ENCODE data around the gene CSF3. TPM values are rescaled to one million over a fixed set of nuclear protein-coding genes. Genes with fewer than 3 reads are reported as not detected.

Gene CSF3
- total RNA-seq, 1 experiment from 2014 or later = not detected

- Histone ChIP-seq H3K27me3 (no peaks in the 10 kb centered on the region), H3K9me3 (no peaks in the 10 kb centered on the region), H3K36me3 (peaks cover 32% of the 10 kb centered on the region), H3K4me3 (no peak overlapping the region)
- DNase-seq = no peak
Measured at GRCh38 chr17:40017422-40018080, 2.3 kb downstream of the CSF3 start.

GRCh38 chr17:40018211-40019121 is 3.2 kb downstream of the CSF3 start:
- DNase-seq = no peak
- Histone ChIP-seq H3K36me3 (peaks cover 39% of the 10 kb centered on the region), H3K9me3 (no peaks in the 10 kb centered on the region), H3K27me3 (no peaks in the 10 kb centered on the region), H3K4me3 (no peak overlapping the region)

- DNase-seq = no peak
- Histone ChIP-seq H3K4me3 (no peak overlapping the region), H3K36me3 (peaks cover 48% of the 10 kb centered on the region), H3K9me3 (no peaks in the 10 kb centered on the region), H3K27me3 (no peaks in the 10 kb centered on the region)
Measured at GRCh38 chr17:40019140-40019991, 4.1 kb downstream of the CSF3 start.

DNA sequence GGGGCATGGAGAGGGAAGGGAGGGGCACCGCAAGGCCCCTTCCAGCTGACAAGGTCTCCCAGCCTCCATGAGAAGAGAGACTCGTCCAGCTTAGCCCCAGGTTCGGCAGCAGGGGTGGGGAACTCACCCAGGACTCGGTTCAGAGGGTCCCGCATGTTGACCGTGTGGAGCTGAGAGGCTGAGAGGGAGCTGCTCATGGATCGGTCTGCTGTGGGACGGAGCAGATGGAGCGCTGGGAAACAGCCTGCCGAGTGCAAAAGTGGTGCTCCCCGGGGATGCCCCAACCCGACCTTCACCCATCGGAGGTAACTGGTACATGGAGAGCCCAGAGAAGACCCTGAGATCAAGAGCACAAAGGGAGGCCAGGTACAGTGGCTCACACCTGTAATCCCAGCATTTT is 4.9 kb downstream of the CSF3 start:
- Histone ChIP-seq H3K9me3 (no peaks in the 10 kb centered on the region), H3K27me3 (no peaks in the 10 kb centered on the region), H3K36me3 (peaks cover 56% of the 10 kb centered on the region), H3K4me3 (no peak overlapping the region)
- DNase-seq = no peak

DNA sequence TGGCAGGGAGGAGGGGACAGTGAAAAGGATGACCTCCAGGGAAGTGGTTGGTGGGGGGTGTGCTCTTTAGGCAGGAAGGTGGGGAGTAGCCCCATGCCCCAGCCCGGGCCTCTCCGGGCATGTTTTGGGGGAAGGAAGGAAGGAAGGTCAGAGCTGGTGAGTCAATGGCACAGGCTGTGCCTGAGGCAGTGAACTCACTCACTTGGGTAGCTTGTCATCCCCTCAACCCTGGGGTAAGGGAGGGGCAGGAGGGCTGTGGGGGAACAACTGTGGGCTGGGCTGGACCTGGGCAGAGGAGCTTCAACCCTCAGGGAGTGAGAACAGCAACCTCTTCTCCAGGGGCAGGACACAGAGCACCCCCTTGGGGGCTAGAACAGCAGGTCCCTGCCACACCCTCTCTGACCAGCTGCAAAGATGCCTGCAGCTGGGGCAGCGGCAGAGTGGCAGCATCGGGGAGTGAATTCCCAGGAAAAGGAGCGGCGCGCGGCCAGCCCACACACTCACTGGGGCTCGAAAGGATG is 6.3 kb downstream of the CSF3 start:
- no peak overlapping the region for H3K4me3 ChIP-seq
- DNase-seq = peak; percentile 76
- H3K27me3 ChIP-seq = no peaks in the 10 kb centered on the region
- H3K9me3 ChIP-seq = no peaks in the 10 kb centered on the region
- H3K36me3 ChIP-seq = peaks cover 70% of the 10 kb centered on the region

DNA sequence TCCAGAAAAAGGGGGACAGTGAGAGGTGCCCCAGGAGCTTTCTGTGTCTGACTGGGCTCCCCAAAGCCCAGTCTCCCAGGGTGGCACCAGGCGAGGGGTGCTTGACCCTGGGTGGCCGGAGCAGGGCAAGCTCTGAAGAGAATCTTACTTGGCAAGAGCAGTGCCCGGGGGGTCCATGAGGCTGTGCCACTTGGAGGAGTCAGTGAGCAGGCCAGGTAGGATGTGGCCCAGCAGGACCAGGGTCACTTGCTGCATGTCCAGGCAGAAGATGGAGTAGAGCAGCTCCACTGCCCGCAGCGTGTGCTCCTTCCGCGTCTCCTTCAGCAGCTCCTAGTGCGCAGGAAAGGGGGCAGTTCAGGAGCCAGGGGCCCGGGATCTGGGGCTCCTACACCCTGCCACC is 7.3 kb downstream of the CSF3 start:
- Histone ChIP-seq H3K27me3 (no peaks in the 10 kb centered on the region), H3K9me3 (no peaks in the 10 kb centered on the region), H3K4me3 (no peak overlapping the region), H3K36me3 (peaks cover 77% of the 10 kb centered on the region)
- no peak for DNase-seq

- DNase-seq = no peak
- Histone ChIP-seq H3K36me3 (peaks cover 80% of the 10 kb centered on the region), H3K9me3 (no peaks in the 10 kb centered on the region), H3K4me3 (no peak overlapping the region), H3K27me3 (no peaks in the 10 kb centered on the region)
Measured at GRCh38 chr17:40022961-40023541, 7.8 kb downstream of the CSF3 start.

DNA sequence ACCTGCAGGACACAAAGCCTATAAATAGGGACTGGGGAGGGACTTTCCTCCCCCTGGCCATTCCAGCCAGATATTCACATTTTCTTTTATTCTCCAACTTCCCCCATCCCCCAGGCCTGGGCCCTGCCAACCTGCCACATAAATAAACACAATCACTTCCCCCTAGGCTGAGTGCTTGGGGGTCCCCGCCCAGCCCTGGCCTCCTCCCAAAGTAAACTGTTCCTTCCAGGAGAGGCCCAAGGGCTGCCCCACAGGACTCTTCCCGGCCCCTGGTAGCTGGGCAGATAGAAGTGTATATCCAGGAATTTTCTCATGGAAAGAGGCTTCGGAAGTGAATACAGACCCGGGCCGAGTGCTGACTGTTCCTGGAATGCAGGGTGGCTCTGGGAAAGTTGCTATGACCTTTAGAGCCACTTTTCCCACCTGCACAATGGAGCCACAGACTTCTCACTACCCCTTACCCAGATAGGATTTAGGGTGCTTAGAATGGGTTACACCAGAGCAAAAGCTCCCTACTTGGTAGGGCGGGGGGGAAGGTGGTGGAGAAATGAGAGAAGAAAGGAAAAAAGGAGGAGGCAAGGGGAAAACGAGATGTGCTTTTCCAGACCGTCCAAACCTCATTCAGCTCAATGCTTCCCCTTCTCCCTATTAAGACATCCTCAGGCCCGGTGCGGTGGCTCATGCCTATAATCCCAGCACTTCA is 8.5 kb downstream of the CSF3 start:
- DNase-seq = peak; percentile 34
- H3K4me3 ChIP-seq = no peak overlapping the region
- H3K36me3 ChIP-seq = peaks cover 84% of the 10 kb centered on the region
- no peaks in the 10 kb centered on the region for H3K9me3 ChIP-seq
- H3K27me3 ChIP-seq = no peaks in the 10 kb centered on the region

GRCh38 chr17:40024901-40025300 is 9.7 kb downstream of the CSF3 start:
- H3K4me3 ChIP-seq = no peak overlapping the region
- no peaks in the 10 kb centered on the region for H3K9me3 ChIP-seq
- H3K27me3 ChIP-seq = no peaks in the 10 kb centered on the region
- peaks cover 80% of the 10 kb centered on the region for H3K36me3 ChIP-seq
- DNase-seq = no peak

DNA sequence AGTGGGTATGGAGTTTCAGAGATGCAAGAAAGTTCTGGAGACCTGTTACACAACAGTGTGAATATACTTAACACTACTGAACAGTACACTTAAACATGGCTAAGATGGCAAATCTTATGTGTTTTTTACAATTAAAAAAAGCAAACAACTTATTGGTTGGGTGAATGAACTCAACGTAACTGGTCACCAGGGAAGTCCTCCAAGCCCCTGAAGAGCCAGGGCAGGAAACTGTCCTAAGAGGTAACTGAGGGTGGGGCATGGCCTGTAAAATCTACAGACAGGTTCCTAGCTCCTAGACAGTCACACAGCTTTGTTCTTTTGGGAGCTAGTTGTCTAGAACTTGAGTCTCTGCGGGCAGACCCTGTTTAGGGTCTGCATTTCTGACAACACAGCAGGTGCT is 10.3 kb downstream of the CSF3 start:
- H3K27me3 ChIP-seq = no peaks in the 10 kb centered on the region
- H3K36me3 ChIP-seq = peaks cover 75% of the 10 kb centered on the region
- no peak for DNase-seq

GRCh38 chr17:40025991-40026815 is 11.0 kb downstream of the CSF3 start:
- H3K27me3 ChIP-seq = no peaks in the 10 kb centered on the region
- no peak for DNase-seq
- no peak overlapping the region for H3K4me3 ChIP-seq
- peaks cover 75% of the 10 kb centered on the region for H3K36me3 ChIP-seq
- H3K9me3 ChIP-seq = no peaks in the 10 kb centered on the region

More for the DNA sequence above, 10.3 kb downstream of the CSF3 start:
- Histone ChIP-seq H3K9me3 (no peaks in the 10 kb centered on the region), H3K4me3 (no peak overlapping the region)

DNA sequence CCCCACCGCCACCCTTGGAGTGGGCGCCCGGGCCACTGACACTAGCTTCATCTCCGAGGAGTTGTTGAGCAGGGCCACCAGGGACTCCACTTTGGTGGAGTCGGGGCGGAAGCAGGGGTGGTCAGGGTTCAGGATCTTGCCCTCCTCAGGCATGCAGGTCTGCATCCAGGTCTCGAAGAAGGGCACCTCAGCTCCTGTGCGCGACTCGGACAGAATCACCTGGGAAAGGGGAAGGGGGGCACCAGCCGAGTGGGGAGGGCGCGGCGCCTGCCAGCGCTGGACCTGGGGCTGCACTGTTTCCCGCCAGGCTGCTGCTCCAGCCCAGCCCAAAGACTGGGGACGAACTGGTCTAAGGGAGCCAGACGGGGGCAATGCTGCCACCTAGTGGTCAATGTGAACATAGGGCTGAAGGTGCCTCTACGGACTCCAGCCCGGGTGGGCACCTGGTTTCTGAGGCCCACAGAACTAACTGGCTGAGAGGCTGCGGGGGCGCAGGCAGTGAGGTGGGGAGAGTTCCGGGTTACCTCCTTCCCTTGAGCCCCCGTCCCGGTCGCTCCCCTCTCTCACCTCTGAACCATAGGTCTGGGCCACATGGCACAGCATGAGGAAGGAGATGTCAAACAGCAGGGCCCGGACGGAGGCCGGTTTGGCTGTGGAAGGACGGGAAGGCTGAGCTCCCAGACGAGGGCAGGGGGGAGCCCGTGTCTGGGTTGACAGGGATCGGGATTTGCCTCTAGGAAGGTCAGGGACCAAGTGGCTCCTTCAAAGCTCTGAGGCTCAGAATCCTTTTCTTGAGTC is 11.8 kb downstream of the CSF3 start:
- peaks cover 78% of the 10 kb centered on the region for H3K36me3 ChIP-seq
- no peak overlapping the region for H3K4me3 ChIP-seq
- DNase-seq = peak; percentile 71
- no peaks in the 10 kb centered on the region for H3K27me3 ChIP-seq
- H3K9me3 ChIP-seq = no peaks in the 10 kb centered on the region

GRCh38 chr17:40027614-40028012 is 12.4 kb downstream of the CSF3 start:
- no peaks in the 10 kb centered on the region for H3K27me3 ChIP-seq
- H3K36me3 ChIP-seq = peaks cover 79% of the 10 kb centered on the region
- H3K4me3 ChIP-seq = no peak overlapping the region
- no peak for DNase-seq
- H3K9me3 ChIP-seq = no peaks in the 10 kb centered on the region

DNA sequence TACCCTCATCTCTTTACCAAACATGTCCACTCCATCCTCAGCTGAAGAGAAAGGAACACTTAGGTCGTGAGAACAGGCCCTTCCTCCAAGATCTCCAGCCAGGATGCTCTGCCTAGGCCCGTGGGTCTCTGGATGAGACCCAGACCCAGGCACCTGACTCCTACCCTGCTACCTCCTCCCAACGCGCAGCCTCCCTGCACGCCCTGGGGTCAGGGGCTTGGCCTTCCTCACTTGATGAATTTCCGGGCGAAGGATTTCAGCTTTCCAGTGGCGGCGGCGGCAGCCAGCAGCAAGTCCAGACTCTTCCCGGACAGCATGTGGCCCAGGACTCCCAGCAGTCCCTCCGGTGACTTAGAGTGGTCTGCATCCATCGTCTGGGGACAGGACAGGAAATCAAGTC is 13.4 kb downstream of the CSF3 start:
- Histone ChIP-seq H3K4me3 (no peak overlapping the region), H3K36me3 (peaks cover 80% of the 10 kb centered on the region), H3K9me3 (no peaks in the 10 kb centered on the region), H3K27me3 (no peaks in the 10 kb centered on the region)
- DNase-seq = no peak
